ENCODE data around the gene RNU1-2.
"Not testable (repeated sequence)": the region's sequence is repeated elsewhere in the genome, so short reads cannot be mapped to it uniquely, and the experiment has no call there.

RNU1-2 gene

GRCh38 chr1:16927711-16928485, 32.1 kb downstream of the RNU1-2 start:
- no peak for DNase-seq

- DNase-seq, result not testable (repeated sequence)
Observed at GRCh38 chr1:16929146-16930041, 33.6 kb downstream of the RNU1-2 start.

- DNase-seq, result not testable (repeated sequence)
Observed at GRCh38 chr1:16931206-16931934, 35.6 kb downstream of the RNU1-2 start.

- DNase-seq, result not testable (repeated sequence)
Observed at GRCh38 chr1:16933945-16934344, 38.2 kb downstream of the RNU1-2 start.

- not testable (repeated sequence) for DNase-seq
Observed at GRCh38 chr1:16936580-16936979, 40.8 kb downstream of the RNU1-2 start.

GRCh38 chr1:16938351-16939321, 42.9 kb downstream of the RNU1-2 start:
- DNase-seq, result no peak

GRCh38 chr1:16939386-16940180, 43.8 kb downstream of the RNU1-2 start:
- DNase-seq, result not testable (repeated sequence)

GRCh38 chr1:16944038-16944437, 48.3 kb downstream of the RNU1-2 start:
- no peak for DNase-seq

- DNase-seq, result not testable (repeated sequence)
Observed at GRCh38 chr1:16945512-16945911, 49.7 kb downstream of the RNU1-2 start.

All from CD4-positive, alpha-beta T cell treated with Interleukin-17A for 1 hour (primary cell).